NCI-H1105 treated with DMSO at 0.1 percent for 48 hours (cell line): ENCODE results near the gene ANGEL2.

Experiments
- DNase-seq: peaks from one replicate; lab custom pipeline; 2025; lab: John Stamatoyannopoulos, UW

The ANGEL2 gene

DNA sequence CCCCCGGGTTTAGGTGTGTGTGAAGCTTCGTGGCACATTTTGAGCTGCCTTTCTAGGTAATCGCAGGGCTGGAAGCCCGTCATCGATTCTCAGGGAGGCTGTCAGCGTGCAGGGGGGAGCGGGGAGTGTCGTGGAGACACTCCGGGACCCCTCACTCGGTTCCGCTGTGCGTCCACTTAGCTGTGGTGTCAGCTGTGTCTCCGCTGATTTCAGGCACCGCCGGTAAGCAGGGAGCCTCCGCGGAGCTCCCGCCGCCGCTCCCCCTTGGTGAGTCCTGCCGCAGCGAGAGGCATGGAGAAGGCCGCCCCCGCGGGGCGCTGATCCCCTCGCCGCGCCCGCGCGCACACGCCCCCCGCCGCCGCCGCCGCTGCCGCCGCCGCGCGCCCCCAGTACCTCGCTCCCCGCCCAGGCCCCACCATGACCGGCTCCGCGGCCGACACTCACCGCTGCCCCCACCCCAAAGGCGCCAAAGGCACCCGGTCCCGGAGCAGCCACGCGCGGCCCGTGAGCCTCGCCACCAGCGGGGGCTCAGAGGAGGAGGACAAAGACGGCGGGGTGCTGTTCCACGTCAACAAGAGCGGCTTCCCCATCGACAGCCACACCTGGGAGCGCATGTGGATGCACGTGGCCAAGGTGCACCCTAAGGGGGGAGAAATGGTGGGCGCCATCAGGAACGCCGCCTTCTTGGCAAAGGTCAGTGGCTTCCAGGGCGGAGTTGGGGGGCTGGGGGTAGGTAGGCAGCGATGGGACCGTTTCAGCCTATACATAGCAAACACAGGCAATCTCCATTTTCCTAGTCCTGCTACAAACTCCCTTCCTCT is 64.3 kb downstream of the ANGEL2 start:
- no peak for DNase-seq

DNA sequence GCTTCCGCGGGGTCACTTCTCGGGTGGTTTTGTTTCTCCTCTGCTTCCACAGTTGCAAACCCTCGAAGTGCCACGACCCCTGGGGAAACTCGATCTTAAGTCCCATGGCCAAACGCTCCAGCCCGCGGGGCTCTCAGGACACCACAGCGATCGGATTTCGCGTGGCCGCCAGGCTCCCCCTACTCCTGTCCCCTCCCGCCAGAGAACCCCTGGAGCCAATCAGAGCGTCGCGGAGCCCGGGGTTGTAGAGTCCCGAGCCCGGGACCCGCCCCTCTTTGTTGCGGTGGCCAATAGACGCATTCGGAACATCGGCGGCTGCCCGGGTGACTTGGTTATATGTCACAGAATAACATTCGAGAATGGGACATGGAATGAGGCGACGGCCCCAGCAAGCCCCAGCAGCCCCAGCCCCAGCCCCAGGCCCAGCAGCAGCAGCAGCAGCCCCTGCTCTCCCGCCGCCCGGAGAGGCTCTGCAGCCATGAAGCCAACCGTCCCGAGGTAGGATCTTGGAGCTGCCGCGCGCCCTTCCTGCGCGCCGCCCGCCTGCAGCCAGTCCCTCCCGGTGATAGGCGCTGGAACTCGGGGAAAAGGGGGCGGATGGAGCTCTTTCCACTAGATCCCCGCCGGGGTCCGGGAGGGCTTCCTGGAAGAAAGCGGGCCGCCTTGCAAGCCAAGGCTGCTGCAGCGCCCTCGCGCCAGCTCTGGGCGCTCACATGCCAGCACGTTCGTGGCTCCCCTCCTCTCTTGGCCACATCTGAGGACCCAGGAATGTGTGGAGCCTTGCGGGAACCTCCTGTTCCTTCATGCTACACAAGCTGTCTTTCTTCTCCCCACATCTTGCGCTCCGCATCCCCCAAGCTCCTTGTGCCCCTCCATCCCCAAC is 65.2 kb downstream of the ANGEL2 start, which contains the start of gene VASH2:
VASH2 (plus strand) TSS at position 299 of the 883 bp plus-strand sequence. CDS start 1,002 bp downstream, outside the sequence.
- peak; percentile 88 for DNase-seq

DNA sequence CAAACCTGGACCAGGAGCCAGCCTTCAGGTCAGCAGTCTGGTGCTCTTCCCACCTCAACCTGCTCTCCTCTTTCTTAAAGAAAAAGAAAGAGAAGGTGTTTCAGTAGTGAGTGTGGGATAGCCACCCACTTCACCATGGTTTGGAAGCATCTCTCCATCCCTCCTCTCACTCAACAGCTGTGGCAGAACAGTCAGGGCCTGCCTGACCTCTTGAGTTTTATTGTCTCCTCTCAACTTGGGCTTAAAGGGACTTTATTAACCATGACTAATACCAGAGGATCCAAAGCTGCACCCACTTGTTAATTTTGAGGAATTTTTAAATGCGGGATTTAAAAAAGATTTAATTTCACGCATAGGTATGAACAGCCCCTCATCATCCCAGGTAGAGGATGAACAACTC is 65.9 kb downstream of the ANGEL2 start:
- DNase-seq = no peak

DNA sequence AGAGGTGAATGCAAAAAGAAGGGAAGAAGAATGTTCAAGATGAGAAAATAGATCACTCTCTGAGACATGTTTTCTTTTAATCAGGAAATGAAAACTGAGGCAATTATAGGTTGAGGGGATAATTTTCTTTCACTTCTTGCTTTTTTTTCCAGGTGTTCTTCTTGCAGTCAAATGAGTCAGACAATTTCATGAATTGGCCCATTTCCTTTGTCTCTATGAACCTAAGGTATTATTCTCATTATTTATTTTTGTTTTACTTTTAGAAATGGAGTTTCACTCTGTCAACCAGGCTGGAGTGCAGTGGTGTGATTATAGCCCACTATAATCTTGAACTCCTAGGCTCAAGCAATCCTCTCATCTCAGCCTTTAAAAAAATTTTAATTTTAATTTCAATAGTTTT is 68.8 kb downstream of the ANGEL2 start:
- no peak for DNase-seq

DNA sequence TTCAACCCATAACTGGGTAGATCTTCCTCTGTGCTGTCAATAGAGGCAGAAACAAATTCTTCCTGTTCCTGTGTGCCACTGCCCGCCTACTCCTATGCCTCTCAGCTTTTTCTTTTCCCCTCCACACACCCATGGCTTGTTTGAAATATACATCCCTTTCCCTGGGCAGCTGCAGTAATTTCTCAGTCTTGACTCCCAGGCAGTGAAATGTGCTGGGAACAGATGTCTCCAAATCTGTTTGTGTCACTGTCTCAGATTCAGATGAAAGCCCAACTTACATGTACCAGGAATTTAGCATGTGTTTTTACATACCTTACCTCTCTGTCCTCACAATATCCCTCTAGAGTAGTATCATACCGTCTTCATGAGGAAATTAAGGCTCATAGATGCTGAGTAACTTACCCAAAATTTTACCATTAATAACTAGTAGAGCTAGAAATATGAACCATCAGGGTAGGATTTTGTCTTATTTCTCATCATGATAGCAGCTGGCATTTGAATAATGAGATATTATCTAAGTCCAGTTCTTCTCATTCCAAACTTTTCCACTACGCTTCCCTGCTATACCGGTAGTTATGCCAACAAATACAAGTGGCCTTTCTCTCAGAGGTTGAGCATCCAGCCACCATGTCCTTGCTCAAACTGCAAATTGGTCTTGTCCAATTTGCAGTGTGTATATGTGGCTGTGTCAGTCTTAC is 70.1 kb downstream of the ANGEL2 start:
- no peak for DNase-seq

- DNase-seq = no peak
These were observed 70.6 kb downstream of the ANGEL2 start for GRCh38 chr1:212945056-212945455.

- no peak for DNase-seq
These were observed 71.3 kb downstream of the ANGEL2 start for GRCh38 chr1:212944229-212944901.

DNA sequence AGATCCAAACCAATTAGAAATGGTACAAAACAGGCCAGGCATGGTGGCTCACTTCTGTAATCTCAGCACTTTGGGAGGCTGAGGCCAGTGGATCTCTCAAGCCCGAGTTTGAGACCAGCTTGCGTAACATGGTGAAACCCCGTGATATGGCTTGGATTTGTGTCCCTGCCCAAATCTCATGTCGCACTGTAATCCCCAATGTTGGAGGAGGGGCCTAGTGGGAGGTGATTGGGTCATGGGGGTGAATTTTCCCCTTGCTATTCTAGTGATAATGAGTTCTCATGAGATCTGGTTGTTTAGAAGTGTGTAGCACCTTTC is 72.3 kb downstream of the ANGEL2 start:
- DNase-seq = no peak

DNA sequence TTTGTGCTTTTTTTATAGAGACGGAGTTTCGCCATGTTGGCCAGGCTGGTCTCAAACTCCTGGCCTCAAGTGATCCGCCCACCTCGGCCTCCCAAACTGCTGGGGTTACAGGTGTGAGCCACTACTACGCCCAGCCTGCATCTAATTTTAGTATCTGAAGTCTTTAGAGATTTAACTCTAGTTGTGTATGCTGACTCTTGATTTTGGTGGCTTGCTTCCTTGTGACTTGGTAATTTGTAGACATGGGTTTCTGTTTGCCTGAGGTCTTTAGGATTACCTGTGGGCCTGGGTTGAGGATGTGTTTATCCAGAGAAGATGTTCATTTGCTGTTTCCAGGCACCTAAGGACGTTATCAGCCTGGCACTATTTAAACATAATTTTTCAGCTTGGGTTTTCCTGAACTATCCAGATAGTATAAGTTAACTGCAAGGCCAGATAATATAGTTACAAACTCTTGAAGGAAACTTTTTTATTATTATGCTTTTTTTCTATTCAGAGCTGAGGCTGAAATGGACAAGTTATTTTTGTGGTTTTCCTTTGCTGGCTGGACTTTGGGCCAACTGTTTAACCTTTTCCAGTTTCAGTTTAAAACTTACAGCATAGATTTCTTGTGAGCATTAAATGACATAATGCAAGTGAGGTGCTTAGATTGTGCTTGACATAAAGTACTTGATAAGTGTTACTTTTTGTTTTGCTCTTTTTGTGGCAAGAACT is 72.8 kb downstream of the ANGEL2 start:
- DNase-seq = no peak
